Type B pancreatic cell (in vitro differentiated cells): ENCODE measurements around the gene MSH2. TPM values are rescaled to one million over a fixed set of nuclear protein-coding genes. Genes with fewer than 3 reads are reported as not detected.

Experiments used
- DNase-seq: peaks from one replicate; pipeline ENCODE4 v3.0.0; 2021; ENCODE audit warnings: mixed read lengths; ENCODE audit not compliant: unreplicated experiment; ENCODE audit errors: extremely low spot score
- H3K27ac Mint-ChIP-seq: 2 replicates; pipeline ENCODE4 v1.8.0; 2021; ENCODE audit warnings: mild to moderate bottlenecking, mixed read lengths
- H3K27me3 Mint-ChIP-seq: 2 replicates; pipeline ENCODE4 v1.8.0; 2021; ENCODE audit warnings: mixed read lengths
- H3K36me3 Mint-ChIP-seq: 2 replicates; pipeline ENCODE4 v1.8.0; 2021; ENCODE audit warnings: mixed read lengths
- H3K4me1 Mint-ChIP-seq: one replicate; pipeline ENCODE4 v1.8.0; 2021; ENCODE audit warnings: mixed read lengths; ENCODE audit not compliant: unreplicated experiment
- H3K4me3 Mint-ChIP-seq: 2 replicates; pipeline ENCODE4 v1.8.0; 2021; ENCODE audit warnings: mild to moderate bottlenecking, mixed read lengths
- H3K9me3 Mint-ChIP-seq: 2 replicates; pipeline ENCODE4 v1.8.0; 2021; ENCODE audit warnings: mixed read lengths
- total RNA-seq: library from RNA; stranded (reverse); gene quantifications from 2 replicates; pipeline ENCODE4 v1.2.1, GENCODE V29; 2021; ENCODE audit warnings: low replicate concordance
- TF ChIP-seq, protein P1 (sequence below): fragments of 200-600 bp; sonication (generic); conservative IDR thresholded peaks from 2 replicates; pipeline ENCODE4 v1.5.0; 2021; ENCODE audit warnings: antibody characterized with exemption, mild to moderate bottlenecking

Gene MSH2
- total RNA-seq, 1 donor from 2014 or later, result 53.3 TPM

DNA sequence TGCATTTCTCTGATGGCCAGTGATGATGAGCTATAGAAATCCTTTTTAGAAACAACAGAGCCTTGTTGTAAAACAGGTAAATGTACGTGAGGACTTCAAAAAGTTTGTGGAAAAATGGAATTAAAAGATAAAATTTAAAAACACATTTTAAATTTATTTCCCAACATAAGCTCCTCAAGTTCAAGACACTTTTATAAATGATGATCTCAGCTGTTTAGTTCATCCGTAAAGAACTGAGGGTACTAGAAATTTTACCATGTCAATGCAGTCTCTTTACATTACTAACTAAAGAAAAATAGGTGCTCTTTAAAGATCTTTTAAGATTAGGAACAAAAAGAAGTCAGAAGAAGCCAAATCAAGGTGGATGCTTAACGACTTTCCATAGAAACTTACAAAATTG, 52.5 kb downstream of the MSH2 start:
- Mint-ChIP-seq H3K36me3 (peaks cover 48% of the 10 kb centered on the region), H3K9me3 (no peaks in the 10 kb centered on the region), H3K27me3 (no peaks in the 10 kb centered on the region), H3K27ac (no peak overlapping the region), H3K4me3 (no peak overlapping the region), H3K4me1 (no peaks in the 10 kb centered on the region)
- no peak for DNase-seq
- TF ChIP-seq, protein P1, sequence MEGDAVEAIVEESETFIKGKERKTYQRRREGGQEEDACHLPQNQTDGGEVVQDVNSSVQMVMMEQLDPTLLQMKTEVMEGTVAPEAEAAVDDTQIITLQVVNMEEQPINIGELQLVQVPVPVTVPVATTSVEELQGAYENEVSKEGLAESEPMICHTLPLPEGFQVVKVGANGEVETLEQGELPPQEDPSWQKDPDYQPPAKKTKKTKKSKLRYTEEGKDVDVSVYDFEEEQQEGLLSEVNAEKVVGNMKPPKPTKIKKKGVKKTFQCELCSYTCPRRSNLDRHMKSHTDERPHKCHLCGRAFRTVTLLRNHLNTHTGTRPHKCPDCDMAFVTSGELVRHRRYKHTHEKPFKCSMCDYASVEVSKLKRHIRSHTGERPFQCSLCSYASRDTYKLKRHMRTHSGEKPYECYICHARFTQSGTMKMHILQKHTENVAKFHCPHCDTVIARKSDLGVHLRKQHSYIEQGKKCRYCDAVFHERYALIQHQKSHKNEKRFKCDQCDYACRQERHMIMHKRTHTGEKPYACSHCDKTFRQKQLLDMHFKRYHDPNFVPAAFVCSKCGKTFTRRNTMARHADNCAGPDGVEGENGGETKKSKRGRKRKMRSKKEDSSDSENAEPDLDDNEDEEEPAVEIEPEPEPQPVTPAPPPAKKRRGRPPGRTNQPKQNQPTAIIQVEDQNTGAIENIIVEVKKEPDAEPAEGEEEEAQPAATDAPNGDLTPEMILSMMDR, result no peak

DNA sequence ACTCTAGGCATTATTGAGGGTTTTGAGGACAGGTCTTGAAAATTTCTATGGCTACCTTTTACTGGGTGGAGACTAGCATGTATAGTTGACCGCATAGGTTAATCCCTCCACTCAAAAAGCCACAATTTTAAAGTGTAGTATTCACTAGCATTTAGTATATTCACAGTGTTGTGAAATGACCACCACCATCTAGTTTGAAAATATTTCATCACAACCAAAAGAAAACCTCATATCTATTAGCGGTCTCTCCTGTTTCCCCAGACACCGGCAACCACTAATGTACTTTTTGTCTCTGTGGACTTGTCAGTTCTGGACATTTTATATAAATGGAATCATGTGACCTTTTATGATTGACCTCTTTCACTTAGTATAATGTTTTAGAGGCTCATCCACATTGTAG, 53.9 kb downstream of the MSH2 start:
- Mint-ChIP-seq H3K27me3 (no peaks in the 10 kb centered on the region), H3K4me1 (no peaks in the 10 kb centered on the region), H3K36me3 (peaks cover 36% of the 10 kb centered on the region), H3K4me3 (no peak overlapping the region), H3K9me3 (no peaks in the 10 kb centered on the region), H3K27ac (no peak overlapping the region)
- TF ChIP-seq, protein P1, result no peak
- DNase-seq, result no peak

DNA sequence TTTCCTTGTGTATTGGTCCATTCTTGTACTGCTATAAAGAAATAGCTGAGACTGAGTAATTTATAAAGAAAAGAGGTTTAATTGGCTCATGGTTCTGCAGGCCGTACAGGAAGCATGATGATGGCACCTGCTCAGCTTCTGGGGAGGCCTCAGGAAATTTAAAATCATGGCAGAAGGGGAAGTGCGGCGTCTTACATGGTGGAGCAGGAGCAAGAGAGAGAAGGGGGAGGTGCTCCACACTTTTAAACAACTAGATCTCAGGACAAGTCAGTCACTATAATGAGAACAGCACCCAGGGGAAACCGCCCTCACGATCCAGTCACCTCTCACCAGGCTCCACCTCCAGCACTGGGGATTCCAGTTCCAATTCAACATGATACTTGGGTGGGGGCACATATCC, 54.3 kb downstream of the MSH2 start:
- H3K4me1 Mint-ChIP-seq, result no peaks in the 10 kb centered on the region

DNA sequence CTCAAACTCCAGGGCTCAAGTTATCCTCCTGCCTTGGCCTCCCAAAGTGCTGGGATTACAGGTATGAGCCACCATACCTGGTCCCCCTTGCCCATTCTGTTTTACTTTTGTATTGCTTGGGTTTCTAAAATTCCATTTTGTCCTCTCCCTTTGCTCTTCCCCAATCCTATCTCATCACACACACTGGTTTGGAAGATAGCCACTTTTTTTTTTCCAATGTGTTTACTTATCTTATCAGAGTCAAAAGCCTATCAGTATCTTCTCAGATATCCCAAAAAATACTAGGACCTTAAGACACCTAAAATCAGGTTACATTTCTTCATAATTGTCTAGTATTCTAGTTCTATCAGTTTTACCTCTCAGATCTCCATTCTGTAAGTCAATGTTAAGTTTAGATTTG, 56.1 kb downstream of the MSH2 start:
- Mint-ChIP-seq H3K27ac (no peak overlapping the region), H3K27me3 (no peaks in the 10 kb centered on the region), H3K4me1 (no peaks in the 10 kb centered on the region), H3K36me3 (peaks cover 39% of the 10 kb centered on the region), H3K4me3 (no peak overlapping the region), H3K9me3 (no peaks in the 10 kb centered on the region)
- DNase-seq, result no peak
- TF ChIP-seq, protein P1, result no peak

More for the DNA sequence above, 54.3 kb downstream of the MSH2 start:
- Mint-ChIP-seq H3K36me3 (peaks cover 35% of the 10 kb centered on the region), H3K4me3 (no peak overlapping the region), H3K27me3 (no peaks in the 10 kb centered on the region), H3K27ac (no peak overlapping the region), H3K9me3 (no peaks in the 10 kb centered on the region)
- TF ChIP-seq, protein P1, result no peak
- DNase-seq, result no peak

DNA sequence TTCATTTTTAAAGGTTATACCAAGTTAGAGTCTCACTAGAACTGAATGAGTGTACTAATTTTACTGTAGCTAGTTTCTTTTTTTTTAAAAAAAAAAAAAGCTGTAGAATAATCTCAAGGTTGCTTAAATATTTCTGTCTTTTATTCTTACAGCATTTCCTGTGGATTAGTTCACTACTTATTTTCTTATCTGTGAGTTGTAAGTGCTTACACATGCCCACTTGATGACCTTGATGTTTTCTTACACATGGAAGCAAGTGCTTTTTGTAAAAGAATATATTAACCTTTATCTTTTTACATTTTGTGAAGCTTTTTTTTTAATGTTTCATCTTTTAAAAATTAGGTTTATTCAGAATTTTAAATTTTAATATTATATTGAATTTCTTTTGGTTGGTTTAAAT, 57.8 kb downstream of the MSH2 start:
- TF ChIP-seq, protein P1, result no peak
- Mint-ChIP-seq H3K4me1 (no peaks in the 10 kb centered on the region), H3K4me3 (no peak overlapping the region), H3K27me3 (no peaks in the 10 kb centered on the region), H3K9me3 (no peaks in the 10 kb centered on the region), H3K36me3 (peaks cover 48% of the 10 kb centered on the region), H3K27ac (no peak overlapping the region)
- no peak for DNase-seq
